Urinary bladder (tissue), 4 donors: ENCODE measurements around the gene FOXN3. TPM values are rescaled to one million over a fixed set of nuclear protein-coding genes. Genes with fewer than 3 reads are reported as not detected.

ENCODE experiments used
- DNase-seq: peaks from one replicate; pipeline ENCODE4 v3.0.0-alpha.2; 2015; ENCODE audit errors: extremely low spot score
- H3K27ac ChIP-seq: one replicate; pipeline ENCODE4 v1.5.1; 2013; ENCODE audit warnings: low read depth, mild to moderate bottlenecking, moderate library complexity
- H3K36me3 ChIP-seq: one replicate; pipeline ENCODE4 v1.6.1; 2013; ENCODE audit warnings: mild to moderate bottlenecking, moderate library complexity; ENCODE audit not compliant: insufficient read depth
- H3K4me1 ChIP-seq: one replicate; pipeline ENCODE4 v1.6.1; 2013; ENCODE audit warnings: mild to moderate bottlenecking, moderate library complexity; ENCODE audit not compliant: insufficient read depth
- H3K4me3 ChIP-seq: one replicate; pipeline ENCODE4 v1.5.1; 2013; ENCODE audit warnings: low read depth, low read length
- WGBS: extraction: QIAGEN DNeasy Blood & Tissue Kit; methylation state at CpG from one replicate; pipeline ENCODE4 v1.1.7; 2013; 5-methylcytosine and 5-hydroxymethylcytosine counted together
- polyA plus RNA-seq: library from polyadenylated mRNA; stranded (reverse); fragments of 200-250 nt; gene quantifications from one replicate; pipeline ENCODE4 v1.2.3, GENCODE V29; 2013
- total RNA-seq: library from RNA; depleted of rRNA; stranded (reverse); fragments of >200 nt; gene quantifications from one replicate; pipeline ENCODE4 v1.2.3, GENCODE V29; 2014
- donor health status: healthy with polysubstance abuse.
- donor health status: healthy.

Gene FOXN3
- total and polyA plus RNA-seq, 2 donors, result 38.5 to 64.7 TPM

DNA sequence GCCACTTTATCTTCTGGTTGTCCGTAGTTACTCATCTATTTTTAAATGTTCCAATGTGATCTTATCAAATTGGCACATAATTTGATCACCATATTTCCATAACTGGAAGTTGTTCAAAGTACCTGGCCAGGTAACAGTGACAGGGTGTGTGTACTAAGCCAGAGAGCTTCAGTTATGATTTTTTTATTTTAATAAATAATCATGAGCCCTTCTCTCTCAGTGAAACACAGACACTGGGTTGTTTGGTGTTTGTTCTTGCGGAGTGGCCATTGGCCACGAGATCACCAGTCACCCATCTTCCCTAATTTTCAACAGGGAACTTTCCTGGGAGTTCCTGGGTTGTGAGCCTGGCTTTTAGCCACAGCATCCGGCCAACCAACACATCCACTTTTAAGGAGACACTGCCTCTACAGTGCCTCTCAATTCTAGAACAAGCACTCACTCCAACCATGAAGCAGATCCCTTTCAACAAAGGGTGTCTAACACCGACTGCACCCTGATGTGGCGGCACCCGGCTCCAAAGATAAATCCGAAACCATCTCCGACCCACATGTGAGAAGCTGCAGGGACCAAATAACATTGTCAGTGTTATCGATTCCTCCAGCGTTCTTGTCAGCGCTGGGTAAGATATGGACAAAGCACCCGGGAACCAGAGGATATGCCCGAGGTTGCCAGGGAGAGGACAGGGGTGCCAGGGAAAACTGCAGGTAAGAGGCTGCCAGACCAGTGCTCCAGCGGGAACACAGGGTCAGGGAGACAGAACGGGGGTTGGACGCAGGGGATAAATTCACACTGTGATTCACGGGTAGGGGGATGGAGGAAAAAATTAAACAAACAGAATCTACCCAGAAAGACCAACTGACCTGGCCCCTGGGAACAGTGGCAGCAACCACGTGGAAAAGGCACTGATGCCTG is 49.9 kb downstream of the FOXN3 start:
- H3K4me3 ChIP-seq, result no peak overlapping the region
- 56% methylated on average over 19 of the region's 19 CpGs for WGBS
- no peak for DNase-seq
- H3K27ac ChIP-seq, result no peak overlapping the region
- no peaks in the 10 kb centered on the region for H3K4me1 ChIP-seq
- no peaks in the 10 kb centered on the region for H3K36me3 ChIP-seq

DNA sequence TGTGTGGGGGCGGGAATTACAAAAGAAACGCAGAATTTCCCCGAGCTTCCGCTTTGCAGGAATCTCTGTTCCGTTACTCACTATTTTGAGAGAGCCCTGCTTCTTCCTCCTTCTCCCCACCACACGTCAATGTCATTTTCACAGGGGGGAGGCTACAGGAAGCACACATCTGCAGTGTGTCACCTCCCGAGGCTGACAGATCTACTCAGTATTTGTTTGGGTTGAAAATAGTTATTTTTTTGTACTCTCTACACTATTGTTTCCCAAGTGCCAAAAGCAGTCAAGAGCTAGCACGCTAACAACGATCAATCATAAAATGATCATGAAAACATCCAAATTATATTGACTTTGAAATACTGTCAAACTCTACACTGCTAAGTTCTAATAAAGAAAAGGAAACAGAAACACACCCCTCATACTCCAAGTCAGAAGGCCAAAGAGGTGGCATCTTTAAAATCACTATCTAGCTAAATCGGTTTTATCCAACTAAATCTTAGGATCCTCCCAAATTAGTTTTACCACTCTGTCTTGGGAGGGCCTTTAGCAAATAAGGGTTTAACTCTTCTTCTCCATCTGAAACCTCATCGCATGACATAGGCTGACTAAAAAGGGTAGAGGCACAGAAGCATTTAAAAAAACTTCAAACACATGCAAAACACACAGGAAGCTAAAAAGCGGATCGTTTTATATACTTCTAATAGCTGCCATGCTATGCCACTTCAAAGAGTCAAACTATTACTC is 51.8 kb downstream of the FOXN3 start:
- no peaks in the 10 kb centered on the region for H3K4me1 ChIP-seq
- 72% methylated on average over 13 of the region's 13 CpGs for WGBS

DNA sequence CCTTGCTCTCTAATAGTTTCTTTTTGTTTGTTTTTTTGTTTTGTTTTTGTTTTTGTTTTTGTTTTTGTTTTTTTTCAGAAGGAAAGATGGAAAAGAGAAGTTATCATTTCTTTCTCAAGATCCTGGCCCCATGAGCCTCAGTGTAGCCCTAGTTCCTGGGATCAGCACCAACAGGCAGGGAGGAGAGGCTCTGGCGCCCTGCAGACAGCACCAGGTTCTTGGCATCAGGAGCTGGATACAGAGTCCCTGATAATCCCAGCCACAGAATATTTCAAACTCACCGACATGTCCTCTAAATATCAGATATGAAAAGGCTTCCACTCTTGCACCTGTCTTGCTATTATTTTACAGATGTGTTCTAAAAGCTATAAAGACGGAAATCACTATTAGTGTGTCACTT is 52.7 kb downstream of the FOXN3 start:
- Histone ChIP-seq H3K27ac (no peak overlapping the region), H3K4me1 (no peaks in the 10 kb centered on the region)
- 83% methylated on average over 3 of the region's 3 CpGs for WGBS

More for the DNA sequence above, 51.8 kb downstream of the FOXN3 start:
- H3K36me3 ChIP-seq, result no peaks in the 10 kb centered on the region
- no peak for DNase-seq
- H3K4me3 ChIP-seq, result no peak overlapping the region
- H3K27ac ChIP-seq, result no peak overlapping the region

DNA sequence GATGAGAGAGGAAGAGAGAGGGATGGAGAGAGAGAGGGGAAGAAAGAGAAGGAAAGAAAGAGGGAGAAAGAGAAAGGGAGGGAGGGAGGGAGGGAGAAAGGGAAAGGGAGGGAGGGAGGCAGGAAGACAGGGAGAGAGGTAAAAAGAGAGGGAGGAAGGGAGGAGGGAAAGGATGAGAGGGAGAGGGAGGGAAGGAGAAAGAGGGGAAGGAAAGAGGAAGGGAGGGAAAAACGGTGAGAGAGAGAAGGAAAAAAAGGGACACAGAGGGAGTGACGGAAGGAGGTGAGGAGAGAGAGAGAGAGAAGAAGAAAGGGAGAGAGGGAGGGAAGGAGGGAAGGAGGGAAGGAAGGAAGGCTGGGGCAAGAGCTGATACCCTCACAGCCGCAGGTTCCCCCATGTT is 56.8 kb downstream of the FOXN3 start:
- no peak for DNase-seq
- 79% methylated on average over 3 of the region's 3 CpGs for WGBS
- Histone ChIP-seq H3K27ac (no peak overlapping the region), H3K4me1 (no peaks in the 10 kb centered on the region), H3K4me3 (no peak overlapping the region), H3K36me3 (no peaks in the 10 kb centered on the region)

More for the DNA sequence above, 52.7 kb downstream of the FOXN3 start:
- Histone ChIP-seq H3K4me3 (no peak overlapping the region), H3K36me3 (no peaks in the 10 kb centered on the region)
- DNase-seq, result no peak

GRCh38 chr14:89359477-89360222 is 57.4 kb downstream of the FOXN3 start:
- Histone ChIP-seq H3K36me3 (no peaks in the 10 kb centered on the region), H3K4me3 (no peak overlapping the region), H3K4me1 (no peaks in the 10 kb centered on the region), H3K27ac (no peak overlapping the region)
- 45% methylated on average over 13 of the region's 13 CpGs for WGBS
- DNase-seq, result no peak

DNA sequence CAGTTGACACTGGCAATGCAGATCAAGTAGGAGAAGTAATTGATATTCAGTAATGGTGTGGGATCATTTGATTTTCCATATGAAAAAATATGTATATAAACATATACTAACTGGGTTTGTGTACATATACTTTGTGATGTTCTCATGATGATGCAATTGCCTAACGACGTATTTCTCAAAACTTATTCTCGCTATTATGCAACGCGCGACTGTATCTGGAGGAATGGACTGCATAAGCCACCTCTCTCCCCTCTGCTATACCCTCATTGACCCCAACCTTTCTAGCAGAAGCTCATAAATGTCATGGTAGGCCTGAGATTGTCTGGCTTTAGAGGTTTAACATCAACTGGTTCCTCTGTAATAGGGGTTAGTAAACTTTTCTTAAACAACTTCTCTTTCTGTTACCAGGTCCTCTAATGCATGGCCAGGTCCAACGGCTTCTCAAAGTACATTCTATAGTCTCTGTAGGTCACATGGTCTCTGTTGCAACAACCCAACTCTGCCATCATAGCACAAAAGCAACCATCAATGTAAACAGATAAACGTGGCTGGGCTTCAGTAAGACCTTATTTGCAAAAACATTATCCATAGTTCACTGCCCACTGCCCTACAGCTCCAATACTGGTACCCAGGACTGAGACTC is 59.3 kb downstream of the FOXN3 start:
- 69% methylated on average over 8 of the region's 8 CpGs for WGBS
- no peak overlapping the region for H3K4me3 ChIP-seq
- DNase-seq, result no peak
- no peaks in the 10 kb centered on the region for H3K4me1 ChIP-seq
- no peak overlapping the region for H3K27ac ChIP-seq
- H3K36me3 ChIP-seq, result no peaks in the 10 kb centered on the region

DNA sequence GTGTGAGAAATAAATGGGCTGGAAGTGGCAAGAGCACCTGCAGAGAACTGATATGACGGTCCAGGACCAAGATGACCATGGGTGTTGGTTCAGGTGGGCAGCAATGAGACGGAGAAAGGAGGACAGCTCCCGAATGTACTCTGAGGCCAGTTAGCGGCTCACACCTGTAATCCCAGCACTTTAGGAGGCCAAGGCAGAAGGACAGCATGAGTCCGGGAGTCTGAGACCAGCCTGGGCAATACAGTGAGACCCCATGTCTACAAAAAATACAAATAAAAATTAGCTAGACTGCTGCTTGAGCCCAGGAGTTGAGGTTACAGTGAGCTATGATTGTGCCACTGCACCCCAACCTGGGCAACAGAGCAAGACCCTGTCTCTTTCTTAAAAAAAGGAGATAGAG is 60.1 kb downstream of the FOXN3 start:
- Histone ChIP-seq H3K4me1 (no peaks in the 10 kb centered on the region), H3K27ac (no peak overlapping the region), H3K4me3 (no peak overlapping the region), H3K36me3 (no peaks in the 10 kb centered on the region)
- DNase-seq, result no peak
- 91% methylated on average over 5 of the region's 5 CpGs for WGBS

GRCh38 chr14:89356496-89356895 is 60.5 kb downstream of the FOXN3 start:
- 85% methylated on average over 3 of the region's 3 CpGs for WGBS
- no peak for DNase-seq
- H3K36me3 ChIP-seq, result no peaks in the 10 kb centered on the region
- no peak overlapping the region for H3K27ac ChIP-seq
- no peaks in the 10 kb centered on the region for H3K4me1 ChIP-seq
- H3K4me3 ChIP-seq, result no peak overlapping the region

DNA sequence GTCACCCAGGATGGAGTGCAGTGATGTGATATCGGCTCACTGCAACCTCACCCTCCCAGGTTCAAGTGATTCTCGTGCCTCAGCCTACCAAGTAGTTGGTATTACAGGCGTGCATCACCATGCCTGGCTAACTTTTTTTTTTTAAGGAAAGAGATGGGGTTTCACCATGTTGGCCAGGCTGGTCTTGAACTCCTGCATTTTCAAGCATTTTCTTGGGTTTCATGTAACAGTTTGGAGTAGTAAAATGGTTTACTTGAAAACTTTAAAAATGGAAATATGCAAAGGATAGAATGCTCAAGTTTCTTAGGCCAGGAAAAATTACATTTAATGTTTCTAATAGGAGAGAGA is 63.3 kb downstream of the FOXN3 start:
- Histone ChIP-seq H3K4me1 (no peaks in the 10 kb centered on the region), H3K27ac (no peak overlapping the region), H3K4me3 (no peak overlapping the region), H3K36me3 (no peaks in the 10 kb centered on the region)
- WGBS, result 94% methylated on average over 3 of the region's 3 CpGs
- DNase-seq, result no peak

- Histone ChIP-seq H3K4me3 (no peak overlapping the region), H3K36me3 (no peaks in the 10 kb centered on the region), H3K27ac (no peak overlapping the region), H3K4me1 (no peaks in the 10 kb centered on the region)
- 79% methylated on average over 6 of the region's 6 CpGs for WGBS
- DNase-seq, result no peak
These were observed 63.9 kb downstream of the FOXN3 start for GRCh38 chr14:89352976-89353765.

GRCh38 chr14:89351516-89352404 is 65.3 kb downstream of the FOXN3 start:
- Histone ChIP-seq H3K4me3 (no peak overlapping the region), H3K36me3 (no peaks in the 10 kb centered on the region), H3K27ac (no peak overlapping the region), H3K4me1 (no peaks in the 10 kb centered on the region)
- WGBS, result 10% methylated on average over 15 of the region's 15 CpGs
- DNase-seq, result peak; percentile 68

DNA sequence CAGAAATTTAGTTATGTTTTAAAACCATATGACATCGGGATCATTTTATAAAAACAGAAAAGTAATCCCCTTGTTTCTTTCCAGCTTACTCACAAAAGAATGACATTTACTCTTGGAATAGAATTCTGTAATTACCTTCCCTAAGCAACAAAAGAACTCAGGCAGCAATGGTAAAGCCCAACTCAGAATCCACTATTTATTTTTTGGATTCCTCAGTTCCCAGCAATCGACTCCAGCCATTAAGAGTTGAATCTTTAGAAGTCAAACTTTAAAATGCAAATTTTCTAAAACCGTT is 65.9 kb downstream of the FOXN3 start:
- H3K36me3 ChIP-seq, result no peaks in the 10 kb centered on the region
- H3K4me3 ChIP-seq, result no peak overlapping the region
- no peaks in the 10 kb centered on the region for H3K4me1 ChIP-seq
- DNase-seq, result no peak
- no peak overlapping the region for H3K27ac ChIP-seq
- 2% methylated on average over 3 of the region's 3 CpGs for WGBS
